ENCODE measurements around the gene PIGM.

GRCh38 chr1:160011781-160012180 is 20.0 kb downstream of the PIGM start:
- no peak for TF ChIP-seq MAX (CRISPR knock-in tag; IDR thresholded peaks at IDR 0.05)
- no peak for TF ChIP-seq CTCF (IDR thresholded peaks at IDR 0.05)
- TF ChIP-seq ZNF232 (CRISPR knock-in tag; IDR thresholded peaks at IDR 0.05): no peak
- no peak for TF ChIP-seq FOXP1 (CRISPR knock-in tag; IDR thresholded peaks at IDR 0.05; ENCODE audit: borderline replicate concordance)
- TF ChIP-seq USF1 (CRISPR knock-in tag; IDR thresholded peaks at IDR 0.05): no peak
- no peak for TF ChIP-seq AFF4 (CRISPR knock-in tag; IDR thresholded peaks at IDR 0.05; ENCODE audit: borderline replicate concordance)
- TF ChIP-seq IRF1 (CRISPR knock-in tag; IDR thresholded peaks at IDR 0.05): no peak
- no peak for TF ChIP-seq NFYB (CRISPR knock-in tag; conservative IDR thresholded peaks at IDR 0.05; ENCODE audit: low read depth)
- no peak for TF ChIP-seq NFE2L1 (CRISPR knock-in tag; IDR thresholded peaks at IDR 0.05)
- TF ChIP-seq RELA (CRISPR knock-in tag; IDR thresholded peaks at IDR 0.05; ENCODE audit: borderline replicate concordance): no peak
- TF ChIP-seq E2F1 (CRISPR knock-in tag; IDR thresholded peaks at IDR 0.05): no peak
- no peak for TF ChIP-seq ATF2 (CRISPR knock-in tag; IDR thresholded peaks at IDR 0.05; ENCODE audit: borderline replicate concordance, low read depth)
- TF ChIP-seq TEAD4 (CRISPR knock-in tag; IDR thresholded peaks at IDR 0.05): no peak
- TF ChIP-seq SMAD3 (CRISPR knock-in tag; IDR thresholded peaks at IDR 0.05; ENCODE audit: borderline replicate concordance): no peak
